Gastrocnemius medialis (tissue), 4 donors: Measurements from ENCODE around the gene FUNDC2. TPM values are rescaled to one million over a fixed set of nuclear protein-coding genes. Genes with fewer than 3 reads are reported as not detected.

Source experiments
- ATAC-seq, 2 donors: fragments of 150-250 bp; one replicate each; pipeline ENCODE4 v1.9.1; 2016
- DNase-seq, 2 donors: peaks; one replicate each; pipeline ENCODE4 v3.0.0-alpha.2; 2019
- H3K27ac ChIP-seq, 4 donors: fragments of 200-600 bp; sonication (generic); 1 replicate in 1 of 4; 2 replicates in 3 of 4; pipeline ENCODE4 v1.5.1; 2016 to 2018; ENCODE audit warnings: mild to moderate bottlenecking in 2 of 4, moderate library complexity in 1 of 4
- H3K27me3 ChIP-seq, 3 donors: fragments of 200-600 bp; sonication (generic) in 2 of 3; 1 replicate in 1 of 3; 2 replicates in 2 of 3; pipeline versions ENCODE4 v1.5.1 to v1.6.0; 2016 to 2019; ENCODE audit warnings: mild to moderate bottlenecking in 1 of 3, moderate library complexity in 1 of 3
- H3K36me3 ChIP-seq, 2 donors: fragments of 200-600 bp; sonication (generic) in 1 of 2; one replicate each; pipeline ENCODE4 v1.5.1; 2017 to 2018
- H3K4me1 ChIP-seq, 2 donors: fragments of 200-600 bp; sonication (generic) in 1 of 2; one replicate each; pipeline ENCODE4 v1.5.1; 2016 to 2017; ENCODE audit warnings: mild to moderate bottlenecking in 2 of 2
- H3K4me3 ChIP-seq, 4 donors: fragments of 200-600 bp; sonication (generic) in 3 of 4; 1 replicate in 1 of 4; 2 replicates in 3 of 4; pipeline ENCODE4 v1.5.1; 2016 to 2019; ENCODE audit warnings: mild to moderate bottlenecking in 2 of 4
- H3K9me3 ChIP-seq, 3 donors: fragments of 200-600 bp; sonication (generic) in 2 of 3; 1 replicate in 1 of 3; 2 replicates in 2 of 3; pipeline ENCODE4 v1.5.1; 2016 to 2019
- CTCF ChIP-seq, 5 experiments: fragments of 450-650 bp in 3 of 5; fragments of 200-600 bp in 2 of 5; sonication (generic) in 2 of 5; IDR thresholded peaks in 4 of 5; conservative IDR thresholded peaks in 1 of 5; 1 replicate in 4 of 5; 2 replicates in 1 of 5; pipeline ENCODE4 v1.5.1; 2016 to 2019; ENCODE audit warnings: antibody characterized with exemption in 5 of 5, mild to moderate bottlenecking in 3 of 5, moderate library complexity in 3 of 5
- POLR2A ChIP-seq, 2 donors: fragments of 450-650 bp; IDR thresholded peaks; one replicate each; pipeline ENCODE4 v1.6.1; 2017; ENCODE audit warnings: antibody characterized with exemption in 2 of 2, mild to moderate bottlenecking in 2 of 2, moderate library complexity in 2 of 2
- in situ Hi-C, 4 donors: fragments of 200-750 bp; cut with MboI; loops; one replicate each; pipeline versions ENCODE4 v1.15.0 to v1.8.0; 2017; ENCODE audit warnings: low sequenced_read_pairs in 4 of 4
- intact Hi-C: fragments of 100-400 bp; cut with DNase I; formaldehyde crosslinking; loops from one replicate; pipeline ENCODE4 v1.15.1; 2023; ENCODE audit warnings: low total_unique reads
- total RNA-seq, 4 donors: library from RNA; depleted of rRNA; stranded (reverse); fragments of >200 nt; gene quantifications; one replicate each; pipeline versions ENCODE4 v1.1.0 to v1.2.3, GENCODE V29; 2016

The FUNDC2 gene
- total RNA-seq, 4 donors from 2014 or later: 141 to 267 (median 183) TPM

GRCh38 chrX:155056471-155056870, 29.8 kb downstream of the FUNDC2 start:
- DNase-seq (no peak), ATAC-seq (no peak)
- intact Hi-C loops (loop anchor here (2.0 kb wide), 1 partner anchor 30 kb away; the partner anchor contains the start of gene FUNDC2), in situ Hi-C loops (loop anchor here in 3 of 4 donors (5.0 to 10.0 kb wide), 3 partner anchors 72 to 79 kb away; no protein-coding TSS in a partner anchor)
- Histone ChIP-seq H3K4me1 (no peaks in the 10 kb centered on the region), H3K4me3 (no peak overlapping the region), H3K9me3 (no peaks in the 10 kb centered on the region), H3K27ac (peak overlapping the region; percentile 17 to 62 (median 47)), H3K27me3 (no peaks in the 10 kb centered on the region), H3K36me3 (no peaks in the 10 kb centered on the region)
- no peak for TF ChIP-seq CTCF (IDR thresholded peaks at IDR 0.05 in 4 of 5, conservative IDR thresholded peaks at IDR 0.05 in 1 of 5)
- TF ChIP-seq POLR2A (IDR thresholded peaks at IDR 0.05): no peak

GRCh38 chrX:155056877-155057792, 30.5 kb downstream of the FUNDC2 start:
- ATAC-seq (peak; percentile 95 to 98), DNase-seq (peak; percentile 6 to 57)
- Histone ChIP-seq H3K4me1 (no peaks in the 10 kb centered on the region), H3K4me3 (no peak overlapping the region), H3K9me3 (no peaks in the 10 kb centered on the region), H3K27ac (peak overlapping the region; percentile 17 to 62 (median 47)), H3K36me3 (no peaks in the 10 kb centered on the region), H3K27me3 (no peaks in the 10 kb centered on the region)
- TF ChIP-seq CTCF (IDR thresholded peaks at IDR 0.05 in 4 of 5, conservative IDR thresholded peaks at IDR 0.05 in 1 of 5) (peak; percentile 49 to 76 (median 74)), POLR2A (IDR thresholded peaks at IDR 0.05) (no peak)
- intact Hi-C loops (loop anchor here (1.0 to 2.0 kb wide), 2 partner anchors 30 to 76 kb away; partner anchors contain the start of gene FUNDC2), in situ Hi-C loops (loop anchor here in 3 of 4 donors (5.0 to 10.0 kb wide), 3 partner anchors 72 to 80 kb away; no protein-coding TSS in a partner anchor)

- in situ Hi-C loops (no loop called here), intact Hi-C loops (no loop called here)
- no peaks in the 10 kb centered on the region for H3K9me3 ChIP-seq
- H3K27me3 ChIP-seq: no peaks in the 10 kb centered on the region
- no peak for ATAC-seq
- no peak for TF ChIP-seq POLR2A (IDR thresholded peaks at IDR 0.05)
- TF ChIP-seq CTCF (IDR thresholded peaks at IDR 0.05 in 4 of 5, conservative IDR thresholded peaks at IDR 0.05 in 1 of 5): no peak
- H3K4me3 ChIP-seq: no peak overlapping the region
- no peak for DNase-seq
- no peaks in the 10 kb centered on the region for H3K36me3 ChIP-seq
- peaks cover 0 to 4% of the 10 kb centered on the region in 2 donors for H3K4me1 ChIP-seq
- H3K27ac ChIP-seq: no peak overlapping the region
These were observed 35.1 kb downstream of the FUNDC2 start for GRCh38 chrX:155061760-155062159.

GRCh38 chrX:155065035-155065734, 38.5 kb downstream of the FUNDC2 start:
- intact Hi-C loops: no loop called here
- Histone ChIP-seq H3K4me1 (peaks cover 0 to 13% of the 10 kb centered on the region in 2 donors), H3K4me3 (no peak overlapping the region), H3K27ac (peak overlapping the region in 1 of 4 donors; percentile 38), H3K27me3 (no peaks in the 10 kb centered on the region), H3K9me3 (no peaks in the 10 kb centered on the region), H3K36me3 (no peaks in the 10 kb centered on the region)
- peak in 1 of 2 donors; percentile 72 for ATAC-seq
- no peak for DNase-seq
- no peak for TF ChIP-seq POLR2A (IDR thresholded peaks at IDR 0.05)
- TF ChIP-seq CTCF (IDR thresholded peaks at IDR 0.05 in 4 of 5, conservative IDR thresholded peaks at IDR 0.05 in 1 of 5): no peak
- in situ Hi-C loops: no loop called here
